Right renal cortex interstitium (tissue), 3 donors: ENCODE data around the gene MYL4. TPM values are rescaled to one million over a fixed set of nuclear protein-coding genes. Genes with fewer than 3 reads are reported as not detected.
A peak's percentile ranks its signal among the peaks of the same experiment; 100 is the strongest.
"Not testable (repeated sequence)": the region's sequence is repeated elsewhere in the genome, so short reads cannot be mapped to it uniquely, and the experiment has no call there.

ENCODE experiments used
- DNase-seq, 3 donors: peaks; one replicate each; pipeline ENCODE4 v3.0.0-alpha.2; 2013; ENCODE audit warnings: low read depth in 3 of 3, low spot score in 2 of 3
- polyA plus RNA-seq, 3 donors: library from polyadenylated mRNA; unstranded; fragments of 120-200 nt; gene quantifications; one replicate each; pipeline ENCODE4 v1.2.1, GENCODE V29; 2013; ENCODE audit not compliant: insufficient read length in 3 of 3

Gene MYL4
- polyA plus RNA-seq, 3 donors, result 3.6 to 6.6 (median 3.9) TPM

DNA sequence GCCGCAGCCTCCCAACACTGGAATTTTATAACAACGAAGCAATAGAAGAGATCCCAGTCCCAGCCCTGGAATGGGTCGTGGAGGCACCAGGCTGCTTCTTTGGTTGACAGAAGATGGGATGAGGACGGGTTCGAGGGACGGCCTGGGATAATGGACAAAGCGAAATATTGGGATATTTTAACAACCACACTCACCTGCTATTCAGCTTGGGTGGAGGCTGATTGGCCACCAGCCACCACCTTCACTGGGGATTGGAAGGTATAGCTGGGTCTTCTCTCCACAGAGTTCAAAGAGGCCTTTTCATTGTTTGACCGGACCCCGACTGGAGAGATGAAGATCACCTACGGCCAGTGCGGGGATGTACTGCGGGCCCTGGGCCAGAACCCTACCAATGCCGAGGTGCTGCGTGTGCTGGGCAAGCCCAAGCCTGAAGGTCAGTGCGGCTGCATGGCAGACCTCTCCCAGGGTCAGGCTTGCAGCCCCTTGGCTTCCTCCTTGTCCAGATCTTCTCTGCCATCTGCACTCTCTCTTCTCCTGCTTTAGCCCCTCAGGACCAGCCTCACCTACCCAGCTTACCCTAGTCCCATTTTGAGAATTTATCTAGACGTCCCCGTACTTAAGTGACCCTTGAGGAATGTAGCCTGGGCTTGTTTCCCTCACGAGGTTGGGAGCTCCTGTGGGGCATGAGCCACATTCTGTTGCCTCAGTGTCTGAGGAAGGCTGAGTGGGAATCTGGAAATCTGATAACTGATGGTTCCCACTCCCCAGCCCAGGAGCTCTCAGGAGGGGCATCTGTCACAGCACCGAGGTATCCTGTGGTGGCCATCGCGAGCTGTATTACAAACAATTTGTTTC, 10.7 kb downstream of the MYL4 start:
- DNase-seq, result no peak

DNA sequence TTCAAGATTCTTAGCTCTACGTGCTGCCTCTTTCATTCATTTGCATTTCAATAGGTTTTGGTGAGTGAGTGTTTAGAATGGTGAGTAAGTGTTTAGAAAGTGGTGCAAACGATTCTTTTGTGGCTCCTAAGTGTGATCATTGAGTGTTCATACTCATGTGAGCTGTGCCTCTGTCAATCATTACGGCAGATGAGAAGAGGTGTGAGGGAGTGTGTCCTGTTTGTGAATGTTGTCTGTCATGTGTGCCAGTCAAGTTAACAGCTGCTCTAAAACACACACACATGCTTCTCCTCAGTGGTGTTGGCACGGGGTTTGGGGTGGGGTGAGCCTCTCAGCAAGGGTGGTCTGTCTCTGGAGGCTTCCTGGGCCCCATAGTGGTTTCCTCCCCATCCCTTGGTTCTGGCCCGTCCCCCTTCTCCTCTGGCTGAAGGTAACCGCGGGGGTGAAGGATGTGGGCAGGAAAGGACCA, 11.4 kb downstream of the MYL4 start:
- no peak for DNase-seq

DNA sequence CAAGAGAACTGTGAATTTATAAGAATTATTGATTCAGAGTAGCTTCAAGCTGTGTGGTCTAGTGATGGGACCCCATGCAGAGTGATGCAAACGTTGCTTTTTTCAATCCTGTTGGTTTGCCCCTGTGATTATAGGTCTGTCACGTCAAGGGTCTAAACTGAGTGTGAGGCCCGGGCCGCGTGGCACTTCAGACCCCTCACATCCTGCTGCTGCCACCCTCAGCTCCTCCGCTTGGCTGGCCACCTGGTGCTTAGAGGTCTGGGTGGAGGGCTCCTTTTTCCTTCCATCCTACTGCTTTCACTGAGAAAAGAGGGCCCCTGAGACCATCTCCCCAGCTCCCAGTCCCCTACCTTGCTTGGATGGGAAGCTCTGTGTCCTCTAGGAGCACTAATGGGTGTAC, 12.0 kb downstream of the MYL4 start:
- DNase-seq, result no peak

DNA sequence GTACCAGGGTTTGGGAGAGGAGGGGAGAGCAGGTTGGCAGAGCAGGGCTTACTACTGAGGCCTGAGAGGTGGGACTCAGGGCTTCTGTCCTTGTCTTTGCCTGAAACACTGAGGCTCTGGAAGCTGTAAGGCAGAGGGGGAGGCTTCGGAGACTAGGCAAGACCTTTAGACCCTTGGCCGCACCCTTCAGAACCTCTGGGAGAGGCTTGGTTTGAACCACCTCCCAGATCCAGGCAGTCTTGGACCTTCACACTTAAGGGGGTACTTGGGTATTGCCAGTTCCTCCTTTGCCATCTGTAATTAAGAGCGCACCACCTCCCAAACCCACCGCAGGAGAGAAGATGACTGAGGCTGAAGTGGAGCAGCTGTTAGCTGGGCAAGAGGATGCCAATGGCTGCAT, 12.9 kb downstream of the MYL4 start:
- DNase-seq, result no peak

DNA sequence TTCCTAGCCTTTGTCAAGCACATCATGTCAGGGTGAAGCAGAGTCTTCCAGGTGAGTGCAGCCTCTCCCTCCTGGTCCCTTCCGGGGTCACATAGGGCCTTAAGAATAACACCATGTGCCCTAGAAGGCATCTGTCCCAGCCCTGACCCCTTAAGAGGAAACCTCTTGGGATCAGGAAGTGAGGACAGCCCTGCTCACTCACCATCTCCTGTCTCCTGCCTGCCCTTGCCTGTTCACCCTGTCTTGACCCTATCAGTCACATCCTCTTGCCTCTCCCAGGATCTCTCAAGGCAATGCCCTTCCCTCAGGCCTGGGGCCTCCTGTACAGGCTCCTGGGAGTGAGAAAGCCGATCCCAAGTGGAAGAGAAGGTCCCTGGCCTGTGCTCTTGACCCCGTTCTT, 13.9 kb downstream of the MYL4 start:
- DNase-seq, result no peak

DNA sequence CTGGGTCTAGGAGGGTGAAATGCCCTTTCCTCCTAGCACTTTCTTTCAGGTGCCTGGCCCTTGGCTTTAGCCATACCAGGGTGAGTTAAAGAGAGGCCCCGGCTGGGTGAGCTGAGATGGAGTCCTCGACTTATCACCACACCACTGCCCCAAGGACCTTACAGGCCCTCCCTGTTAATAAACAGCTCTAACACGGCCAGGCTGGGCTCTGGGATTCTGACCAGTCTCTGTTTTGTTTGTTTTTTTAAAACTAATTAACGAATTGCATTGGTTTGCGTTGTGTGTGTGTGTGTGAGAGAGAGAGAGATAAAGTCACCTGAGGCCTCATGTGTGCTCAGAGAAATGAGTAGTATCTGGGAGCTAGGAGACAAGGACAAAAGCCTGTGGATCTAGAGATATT, 14.3 kb downstream of the MYL4 start:
- DNase-seq, result no peak

DNA sequence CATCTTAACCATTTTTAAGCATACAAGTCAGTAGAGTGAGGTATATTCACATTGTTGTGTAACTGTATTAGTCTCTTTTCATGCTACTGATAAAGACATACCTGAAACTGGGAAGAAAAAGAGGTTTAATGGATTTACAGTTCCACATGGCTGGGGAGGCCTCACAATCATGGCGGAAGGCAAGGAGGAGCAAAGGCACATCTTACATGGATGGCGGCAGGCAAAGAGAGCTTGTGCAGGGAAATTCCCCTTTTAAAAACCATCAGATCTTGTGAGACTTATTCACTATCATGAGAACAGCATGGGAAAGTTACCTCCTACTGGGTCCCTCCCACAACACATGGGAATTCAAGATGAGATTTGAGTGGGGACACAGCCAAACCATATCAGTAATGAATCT, 14.9 kb downstream of the MYL4 start:
- DNase-seq, result not testable (repeated sequence)

DNA sequence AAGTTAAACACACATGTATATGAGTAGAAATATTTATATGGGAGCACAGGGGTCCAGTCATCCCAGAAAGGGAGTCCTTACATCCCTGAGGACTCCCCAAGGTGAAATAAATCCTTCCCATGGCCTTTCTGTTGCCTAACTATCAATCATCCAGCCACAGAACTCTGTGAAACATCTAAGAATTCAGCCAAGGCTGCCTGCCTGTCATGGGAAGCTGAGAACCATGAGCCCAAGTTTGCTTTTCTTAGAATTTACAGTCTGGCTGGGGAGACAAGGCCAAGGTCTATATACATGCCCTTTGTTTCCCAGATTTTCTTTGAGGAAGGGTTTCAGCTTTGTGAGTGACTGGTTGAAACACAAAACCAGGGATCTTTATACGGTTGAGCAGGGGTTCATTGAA, 15.8 kb downstream of the MYL4 start:
- DNase-seq, result no peak

DNA sequence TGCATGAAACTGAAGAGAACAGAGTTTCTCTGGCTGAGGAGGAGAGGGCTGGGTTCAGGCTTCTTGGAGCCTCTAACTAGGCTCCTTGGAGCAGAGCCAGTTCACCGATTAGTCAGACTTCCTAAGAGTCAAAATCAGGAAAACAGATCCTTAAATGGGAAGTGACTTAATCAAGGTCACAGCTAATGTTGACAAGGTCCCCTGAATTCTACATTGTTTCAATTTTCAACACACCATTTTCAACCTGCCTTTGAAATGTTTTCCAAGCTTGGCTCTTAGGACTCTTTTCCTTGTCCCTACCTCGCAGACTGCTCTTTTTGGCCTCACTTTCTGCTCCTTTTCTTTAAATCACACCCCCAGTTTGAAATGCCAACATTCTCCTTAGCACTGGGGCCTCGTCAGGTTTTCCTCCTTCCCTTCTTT, 16.3 kb downstream of the MYL4 start:
- DNase-seq, result no peak

DNA sequence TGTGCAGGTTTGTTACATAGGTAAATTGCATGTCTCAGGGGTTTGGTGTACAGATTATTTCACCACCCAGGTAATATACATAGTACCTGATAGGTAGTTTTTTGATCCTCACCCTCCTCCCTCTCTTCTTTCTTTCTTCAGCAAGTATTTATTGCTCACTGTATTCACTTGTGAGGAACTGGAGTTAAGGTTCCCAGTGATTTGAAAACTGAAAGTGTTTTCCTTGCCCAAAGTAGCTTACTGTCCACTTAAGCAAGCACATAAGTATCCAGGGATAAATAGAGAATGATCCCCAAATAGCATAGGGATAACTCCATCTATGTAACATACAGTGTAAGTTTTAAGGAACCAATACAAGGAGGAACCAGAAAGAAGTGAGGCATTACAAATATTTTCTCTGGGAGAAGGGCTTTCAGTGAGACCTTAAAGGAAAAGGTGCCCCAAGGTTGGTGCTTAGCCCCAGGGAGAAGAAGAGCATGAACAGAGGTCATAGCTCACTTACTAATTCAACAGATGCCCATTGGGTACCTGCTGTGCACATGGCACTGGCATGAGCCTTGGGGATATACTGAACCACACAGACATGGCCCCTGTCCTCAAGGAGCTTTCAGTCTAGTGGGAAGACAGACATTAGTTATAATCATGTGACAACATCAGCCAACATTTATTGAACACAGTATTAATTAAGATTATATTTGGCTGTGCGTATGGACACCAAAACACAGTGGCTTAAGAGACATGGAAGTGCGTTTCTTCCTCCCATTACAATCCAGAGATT, 17.0 kb downstream of the MYL4 start:
- no peak for DNase-seq

DNA sequence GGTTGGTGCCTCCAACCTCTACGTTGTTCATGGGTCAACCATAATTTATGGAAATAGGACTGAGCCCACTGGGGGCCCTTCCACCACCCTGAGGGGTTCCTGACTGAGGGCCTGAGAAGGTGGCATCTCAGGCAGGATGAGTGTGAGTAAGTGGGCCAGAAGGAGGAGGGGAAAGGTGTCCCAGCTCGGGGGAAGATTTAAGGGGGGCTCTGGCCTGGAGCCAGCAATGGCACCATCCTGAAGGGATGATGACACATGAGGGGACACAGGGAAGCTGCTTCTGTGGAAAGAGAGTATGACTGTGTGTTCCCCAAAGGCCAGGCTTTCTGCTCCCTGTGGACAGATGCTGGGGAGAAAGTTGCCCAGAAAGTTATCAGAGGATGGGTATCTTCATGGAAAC, 18.7 kb downstream of the MYL4 start:
- no peak for DNase-seq

DNA sequence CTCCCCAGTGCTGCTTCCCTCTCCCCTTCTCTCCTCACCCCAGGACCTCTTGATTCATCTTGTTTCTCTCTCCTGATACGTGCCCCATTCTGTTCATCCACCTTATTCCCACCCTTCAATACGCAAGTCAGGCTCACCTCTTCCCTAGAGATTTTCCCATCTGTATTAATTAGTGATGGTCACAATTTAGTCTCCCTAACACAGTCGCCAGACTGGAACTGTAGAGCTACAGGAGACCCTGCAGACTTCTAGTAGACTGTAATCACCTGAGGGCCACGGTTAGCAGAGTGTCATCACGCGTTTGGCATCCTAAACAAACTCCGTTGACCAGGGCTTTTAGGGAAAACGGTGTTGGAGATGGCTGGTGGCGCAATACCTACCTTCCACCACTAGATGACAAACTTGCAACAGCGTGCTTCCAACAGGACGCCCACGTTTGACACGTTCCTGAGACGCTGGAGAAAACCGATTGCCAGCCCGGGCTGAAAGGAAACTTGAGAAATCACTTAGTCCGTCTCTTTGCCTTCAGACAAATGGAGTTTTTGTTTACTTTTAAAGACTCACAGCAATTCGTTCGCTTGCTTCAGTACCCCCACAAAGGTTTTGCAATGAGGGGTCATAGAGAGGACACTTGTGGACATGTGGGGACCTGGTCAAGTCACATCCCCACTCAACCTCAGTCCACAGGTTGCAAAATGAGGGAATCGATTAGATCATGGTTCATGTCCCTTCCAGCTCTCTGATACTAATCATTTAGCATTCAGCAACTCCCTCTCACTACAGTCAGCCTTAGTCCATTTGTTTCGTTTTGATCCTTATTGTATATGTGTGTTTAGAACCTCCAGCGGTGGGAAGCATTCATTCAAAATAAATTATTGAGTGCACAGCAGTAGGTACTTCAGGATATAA, 20.6 kb downstream of the MYL4 start:
- DNase-seq, result peak; percentile 63 to 78 (median 69)

DNA sequence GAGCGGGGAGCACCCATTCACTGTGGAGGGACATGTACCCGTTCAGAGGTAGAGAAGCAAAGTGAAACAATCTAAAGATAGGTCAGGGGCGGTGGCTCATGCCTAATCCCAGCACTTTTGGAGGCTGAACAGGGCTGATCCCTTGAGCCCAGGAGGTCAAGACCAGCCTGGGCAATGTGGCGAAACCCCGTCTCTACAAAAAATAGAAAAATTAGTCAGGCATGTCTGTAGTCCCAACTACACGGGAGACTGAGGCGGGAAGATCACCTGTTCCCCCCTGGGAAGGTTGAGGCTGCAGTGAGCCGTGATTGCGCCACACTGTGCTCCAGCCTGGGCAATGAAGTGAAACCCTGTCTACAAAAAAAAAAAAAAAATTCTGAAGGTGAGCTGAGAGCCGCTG, 21.7 kb downstream of the MYL4 start:
- no peak for DNase-seq

DNA sequence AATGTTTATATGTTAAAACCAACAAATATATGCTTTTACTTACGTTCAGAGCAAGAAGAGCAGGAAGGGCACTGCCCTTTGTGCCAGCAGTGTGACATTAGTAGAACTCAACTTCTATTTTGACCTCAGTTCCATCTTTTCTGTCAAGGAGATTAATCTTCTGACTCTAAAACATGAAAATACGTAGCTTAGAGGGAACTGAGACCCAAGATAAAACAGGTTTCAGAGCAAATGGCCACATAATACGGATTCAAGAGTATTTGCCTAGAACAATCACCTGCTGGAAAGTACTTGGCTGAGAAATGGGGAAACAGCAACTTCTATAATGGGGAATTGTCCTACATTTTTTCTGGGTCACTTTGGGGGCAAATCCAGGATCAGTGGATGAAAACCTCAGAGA, 22.2 kb downstream of the MYL4 start:
- DNase-seq, result no peak

DNA sequence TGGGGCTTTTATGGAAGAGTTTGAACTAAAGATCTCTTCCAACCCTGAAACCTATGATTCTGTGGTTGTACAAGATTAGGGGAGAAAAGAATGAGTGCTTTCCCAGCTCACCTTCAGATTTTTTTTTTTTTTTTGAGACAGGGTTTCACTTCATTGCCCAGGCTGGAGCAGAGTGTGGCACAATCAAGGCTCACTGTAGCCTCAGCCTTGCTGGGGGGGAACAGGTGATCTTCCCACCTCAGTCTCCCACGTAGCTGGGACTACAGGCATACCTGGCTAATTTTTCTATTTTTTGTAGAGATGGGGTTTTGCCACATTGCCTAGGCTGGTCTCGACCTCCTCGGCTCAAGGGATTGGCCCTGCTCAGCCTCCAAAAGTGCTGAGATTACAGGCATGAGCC, 22.7 kb downstream of the MYL4 start:
- DNase-seq, result no peak

DNA sequence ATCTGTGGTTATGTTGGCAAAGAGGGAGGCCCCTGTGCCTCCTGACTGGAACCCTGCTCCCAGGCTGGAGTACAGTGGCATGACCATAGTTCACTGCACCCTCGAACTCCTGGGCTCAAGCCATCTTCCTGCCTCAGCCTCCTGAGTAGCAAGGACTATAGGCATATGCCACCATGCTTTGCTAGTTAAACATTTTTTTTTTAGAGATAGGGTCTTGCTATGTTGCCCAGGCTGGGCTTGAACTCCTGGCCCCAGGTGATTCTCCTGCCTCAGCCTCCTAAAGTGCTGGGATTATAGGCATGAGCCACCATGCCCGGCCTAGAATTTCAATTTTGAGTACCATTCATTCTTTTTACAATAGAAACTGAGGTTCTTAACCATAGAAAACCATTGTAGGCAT, 23.3 kb downstream of the MYL4 start:
- no peak for DNase-seq

DNA sequence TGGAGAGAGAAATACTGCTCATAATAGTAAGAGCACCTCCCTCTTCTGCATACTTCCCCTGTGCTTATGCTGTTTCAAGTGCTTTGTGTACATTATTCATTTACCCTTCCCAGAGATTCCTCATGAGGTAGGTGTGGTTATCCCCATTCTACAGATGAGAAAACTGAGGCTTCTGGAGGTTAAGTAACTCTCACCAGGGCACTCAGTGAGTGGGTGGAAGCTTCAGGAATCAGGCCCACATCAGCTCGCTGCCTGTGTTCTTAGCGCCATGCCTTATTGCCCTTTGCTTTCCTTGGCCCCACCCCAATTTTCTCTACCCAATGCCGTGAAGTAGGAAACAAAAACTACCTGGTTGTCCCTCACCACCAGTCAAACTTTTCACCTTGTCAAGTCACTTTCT, 26.4 kb downstream of the MYL4 start:
- DNase-seq, result no peak

DNA sequence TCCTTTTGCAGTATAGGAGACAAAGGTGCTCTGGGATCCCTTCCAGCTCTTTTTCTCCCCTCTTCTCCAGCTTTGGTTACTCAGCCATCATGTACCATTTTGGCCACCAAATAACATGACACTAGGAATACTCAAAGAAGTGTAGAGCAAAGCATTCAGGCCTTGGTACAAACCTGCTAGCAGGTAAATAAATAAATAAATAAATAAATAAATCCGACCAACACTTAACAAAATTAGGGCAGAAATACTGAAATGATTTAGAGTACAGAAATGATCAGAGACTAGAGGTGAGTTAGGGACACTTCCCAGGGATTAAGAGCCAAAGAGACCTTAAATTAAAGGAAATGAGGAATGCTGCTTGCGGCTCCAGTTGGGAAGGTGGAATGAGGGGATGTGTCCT, 26.8 kb downstream of the MYL4 start:
- DNase-seq, result no peak

DNA sequence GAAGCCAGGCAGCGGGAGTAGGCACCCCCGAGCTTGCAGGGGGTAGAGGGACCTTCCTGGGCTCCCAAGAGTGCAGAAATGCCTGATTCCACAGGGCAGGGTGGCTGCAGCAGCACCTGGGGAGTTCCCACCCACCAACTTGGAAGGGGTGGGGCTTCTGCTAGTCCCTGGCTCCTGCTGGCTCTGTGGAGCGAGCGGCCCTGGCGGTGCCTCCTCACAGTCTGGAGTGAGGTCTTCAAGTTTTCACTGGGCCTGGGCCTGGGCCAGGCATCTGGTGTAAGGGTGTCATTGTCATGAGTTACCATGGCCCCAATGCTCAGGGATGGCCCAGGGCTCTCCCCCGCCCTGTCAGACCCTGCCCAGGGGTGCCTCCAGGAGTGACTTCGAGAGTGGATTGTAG, 28.7 kb downstream of the MYL4 start:
- no peak for DNase-seq

DNA sequence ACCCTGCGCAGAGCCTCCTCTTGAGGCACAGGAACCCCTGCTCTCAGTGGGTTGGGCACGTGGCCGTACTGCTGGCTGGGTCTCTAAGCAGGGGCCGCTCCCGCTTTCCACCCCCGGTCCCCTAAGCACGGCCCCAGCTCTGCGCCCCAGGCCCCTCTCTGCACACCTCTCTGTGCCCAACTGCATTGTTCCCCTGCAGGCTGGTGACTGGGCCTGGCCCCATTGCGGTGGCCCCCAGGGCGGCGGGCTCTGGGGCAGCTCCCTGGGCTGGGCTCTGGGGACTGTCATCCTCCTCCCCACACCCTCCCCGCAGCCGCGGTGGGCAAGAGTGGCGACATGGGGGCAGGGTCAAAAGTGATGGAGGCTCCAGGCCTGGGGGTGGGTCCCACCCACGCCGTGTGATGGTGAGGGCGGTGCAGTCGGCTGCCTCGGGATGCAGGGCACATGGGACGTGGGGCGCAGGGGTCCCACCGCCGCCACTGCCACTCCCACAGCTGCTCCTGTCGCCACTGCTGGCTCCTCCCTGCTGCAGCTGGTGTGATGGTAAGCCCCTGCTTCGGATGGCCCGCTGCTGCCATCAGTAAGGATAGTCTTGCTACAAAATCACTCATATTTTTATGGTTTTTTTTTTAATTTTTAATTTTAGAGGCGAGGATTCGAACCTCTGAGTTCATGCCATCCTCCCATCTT, 29.3 kb downstream of the MYL4 start:
- DNase-seq, result no peak

DNA sequence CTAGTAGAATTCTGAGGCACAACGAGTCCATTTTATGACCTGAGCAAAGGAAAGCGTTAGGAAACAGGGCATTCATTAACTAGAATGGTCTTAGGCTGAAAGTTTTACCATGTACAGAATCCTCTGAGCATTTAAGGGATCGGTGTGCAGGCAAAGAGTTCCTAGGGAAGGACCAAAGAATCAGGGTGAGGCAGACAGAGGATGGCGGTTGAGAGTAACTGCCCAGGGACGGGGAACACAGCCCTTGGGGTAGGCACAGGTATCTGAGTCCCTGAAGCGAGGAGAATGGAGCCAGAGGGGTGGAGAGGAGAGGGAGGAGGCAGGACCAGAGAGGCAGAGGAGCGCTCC, 30.4 kb downstream of the MYL4 start:
- no peak for DNase-seq
